ENCODE data around the gene PSEN2. TPM values are rescaled to one million over a fixed set of nuclear protein-coding genes. Genes with fewer than 3 reads are reported as not detected.

Gene PSEN2
- total RNA-seq, 1 experiment from 2014 or later = 17.4 TPM

DNA sequence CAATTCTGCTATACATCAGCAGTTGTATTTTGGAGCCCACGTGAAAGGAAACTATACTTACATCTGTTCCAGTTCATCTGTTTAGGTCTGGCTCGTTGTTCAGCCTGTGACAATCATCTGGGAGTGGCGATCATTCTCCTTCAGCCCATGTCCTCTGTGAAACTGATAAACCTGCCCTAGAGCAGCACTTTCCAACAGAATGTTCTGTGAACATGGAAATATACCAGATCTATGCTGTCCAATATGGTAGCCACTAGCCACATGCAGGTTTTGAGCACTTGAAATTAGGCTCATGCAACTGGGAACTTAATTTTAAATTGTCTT lies 45.2 kb downstream of the PSEN2 start:
- H3K23me2 ChIP-seq (ENCODE audit: insufficient read length, low read depth, low read length, poor library complexity, severe bottlenecking) = no peaks in the 10 kb centered on the region
- WGBS (ENCODE audit: extremely low coverage, insufficient read length, low lambda C conversion rate) = no CpG with 5 or more reads among the region's 3 CpGs
- no peak overlapping the region for H2BK15ac ChIP-seq (ENCODE audit: low read depth, low read length)
- H2BK5ac ChIP-seq (ENCODE audit: insufficient read length, low read length) = no peak overlapping the region
- Mint-ChIP-seq H3K9me3 (no peaks in the 10 kb centered on the region), H3K36me3 (ENCODE audit: insufficient read depth in 1 of 3, low read depth in 3 of 3) (no peaks in the 10 kb centered on the region; a peak in 2 of 7 replicates), H3K27me3 (ENCODE audit: low read depth) (no peaks in the 10 kb centered on the region), H3K27ac (no peak overlapping the region; a peak in 1 of 7 replicates), H3K4me1 (no peaks in the 10 kb centered on the region), H3K4me3 (no peak overlapping the region)
- no peak overlapping the region for H2AFZ ChIP-seq (ENCODE audit: low read length)
- no peak overlapping the region for H3K23ac ChIP-seq (ENCODE audit: insufficient read length, low read depth, low read length)
- no peak overlapping the region for H3K18ac ChIP-seq (ENCODE audit: insufficient read length, low read depth, low read length)
- no peak overlapping the region for H3K4ac ChIP-seq (ENCODE audit: low read depth, low read length)
- no peak overlapping the region for H2BK120ac ChIP-seq (ENCODE audit: low read depth, low read length, poor library complexity, severe bottlenecking)
- no peaks in the 10 kb centered on the region for H3K9me3 ChIP-seq (ENCODE audit: control insufficient read depth, low read depth, low read length)
- H4K20me1 ChIP-seq (ENCODE audit: control insufficient read depth, insufficient read depth, insufficient read length) = no peaks in the 10 kb centered on the region
- H4K8ac ChIP-seq (replicated peaks; ENCODE audit: insufficient read length, low read depth, low read length) = no peak overlapping the region
- H3T11ph ChIP-seq (ENCODE audit: low read length) = no peak overlapping the region
- no peak overlapping the region for H3K27ac ChIP-seq (ENCODE audit: insufficient read length, low read depth, low read length)
- H2BK12ac ChIP-seq (ENCODE audit: insufficient read length, low read depth, low read length) = no peak overlapping the region
- no peaks in the 10 kb centered on the region for H3K79me1 ChIP-seq (ENCODE audit: insufficient read depth, low read depth, low read length, poor library complexity, severe bottlenecking)
- H2BK20ac ChIP-seq (ENCODE audit: low read depth, low read length, poor library complexity, severe bottlenecking) = no peak overlapping the region
- H3K4me1 ChIP-seq (ENCODE audit: insufficient read depth, low read length) = no peaks in the 10 kb centered on the region; the same call in 1 of the 2 replicates
- no peak overlapping the region for H4K91ac ChIP-seq (ENCODE audit: insufficient read length, low read depth, low read length)
- H3K4me2 ChIP-seq (ENCODE audit: insufficient read depth, insufficient read length, low read length) = no peak overlapping the region
- no peak overlapping the region for H3K56ac ChIP-seq (ENCODE audit: insufficient read length, low read depth, low read length)
- no peaks in the 10 kb centered on the region; the same call in 1 of the 2 replicates for H3K79me2 ChIP-seq (ENCODE audit: insufficient read depth, low read length)
- TF ChIP-seq, protein P1, sequence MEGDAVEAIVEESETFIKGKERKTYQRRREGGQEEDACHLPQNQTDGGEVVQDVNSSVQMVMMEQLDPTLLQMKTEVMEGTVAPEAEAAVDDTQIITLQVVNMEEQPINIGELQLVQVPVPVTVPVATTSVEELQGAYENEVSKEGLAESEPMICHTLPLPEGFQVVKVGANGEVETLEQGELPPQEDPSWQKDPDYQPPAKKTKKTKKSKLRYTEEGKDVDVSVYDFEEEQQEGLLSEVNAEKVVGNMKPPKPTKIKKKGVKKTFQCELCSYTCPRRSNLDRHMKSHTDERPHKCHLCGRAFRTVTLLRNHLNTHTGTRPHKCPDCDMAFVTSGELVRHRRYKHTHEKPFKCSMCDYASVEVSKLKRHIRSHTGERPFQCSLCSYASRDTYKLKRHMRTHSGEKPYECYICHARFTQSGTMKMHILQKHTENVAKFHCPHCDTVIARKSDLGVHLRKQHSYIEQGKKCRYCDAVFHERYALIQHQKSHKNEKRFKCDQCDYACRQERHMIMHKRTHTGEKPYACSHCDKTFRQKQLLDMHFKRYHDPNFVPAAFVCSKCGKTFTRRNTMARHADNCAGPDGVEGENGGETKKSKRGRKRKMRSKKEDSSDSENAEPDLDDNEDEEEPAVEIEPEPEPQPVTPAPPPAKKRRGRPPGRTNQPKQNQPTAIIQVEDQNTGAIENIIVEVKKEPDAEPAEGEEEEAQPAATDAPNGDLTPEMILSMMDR (conservative IDR thresholded peaks at IDR 0.05) = no peak
- H2AK5ac ChIP-seq (ENCODE audit: insufficient read length, low read length) = no peak overlapping the region
- H3K14ac ChIP-seq (ENCODE audit: insufficient read depth, low read length) = no peak overlapping the region
- H3K9ac ChIP-seq (ENCODE audit: extremely low read depth, insufficient read length, low read length) = no peak overlapping the region
- no peak for DNase-seq
- H3K27me3 ChIP-seq (ENCODE audit: insufficient read depth, low read length) = no peaks in the 10 kb centered on the region
- no peak overlapping the region for H4K5ac ChIP-seq (ENCODE audit: insufficient read length, low read depth, low read length)
